HG03159 (cell line): ENCODE measurements around the gene ZNF664.
A peak's percentile ranks its signal among the peaks of the same experiment; 100 is the strongest.

Experiments
- ATAC-seq: cut with Tn5 transposase; IDR thresholded peaks from one replicate; pipeline ENCODE4 v1.9.1; 2021; ENCODE audit warnings: mild to moderate bottlenecking, moderate library complexity; ENCODE audit not compliant: unreplicated experiment

ZNF664 gene

DNA sequence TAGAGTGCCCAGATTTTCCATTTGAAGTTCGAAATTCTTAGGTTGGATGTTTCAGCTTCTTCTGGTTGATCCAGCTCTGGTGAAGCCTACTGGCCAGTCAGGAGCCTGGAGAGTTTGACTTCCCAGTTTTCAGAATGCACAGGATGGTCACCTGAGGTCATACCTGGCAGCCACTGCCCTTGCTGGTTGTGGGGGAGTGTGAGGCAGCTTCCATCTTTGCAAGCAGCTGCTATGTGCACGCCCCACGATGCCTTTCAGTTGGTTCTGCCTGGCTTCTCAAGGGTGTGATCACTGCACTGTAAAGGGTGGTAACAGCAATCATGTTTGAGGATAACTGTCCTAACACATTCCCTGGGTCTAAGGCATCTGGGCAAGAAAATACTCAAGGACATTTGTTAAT lies 15.8 kb upstream of the ZNF664 start:
- ATAC-seq: no peak

DNA sequence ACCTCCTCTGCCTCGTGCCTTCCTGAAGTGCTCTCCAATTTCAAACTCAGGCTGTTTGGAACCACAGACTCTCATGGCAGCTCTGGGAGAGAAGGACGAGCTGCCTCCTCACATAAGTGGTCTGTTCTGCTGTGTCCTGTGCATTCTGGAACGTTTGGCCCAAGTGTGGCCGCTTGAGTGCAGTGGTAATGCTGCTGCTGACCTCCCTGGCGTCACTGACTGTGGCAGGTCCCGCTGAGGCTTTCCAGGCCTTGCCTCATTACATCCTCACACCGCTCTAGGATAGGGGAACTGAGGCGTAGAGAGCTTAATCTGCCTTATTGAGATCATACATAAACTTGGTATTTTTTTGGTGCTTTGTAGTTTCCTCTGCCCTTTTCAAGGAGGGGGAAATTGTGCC lies 14.6 kb upstream of the ZNF664 start:
- ATAC-seq: no peak

DNA sequence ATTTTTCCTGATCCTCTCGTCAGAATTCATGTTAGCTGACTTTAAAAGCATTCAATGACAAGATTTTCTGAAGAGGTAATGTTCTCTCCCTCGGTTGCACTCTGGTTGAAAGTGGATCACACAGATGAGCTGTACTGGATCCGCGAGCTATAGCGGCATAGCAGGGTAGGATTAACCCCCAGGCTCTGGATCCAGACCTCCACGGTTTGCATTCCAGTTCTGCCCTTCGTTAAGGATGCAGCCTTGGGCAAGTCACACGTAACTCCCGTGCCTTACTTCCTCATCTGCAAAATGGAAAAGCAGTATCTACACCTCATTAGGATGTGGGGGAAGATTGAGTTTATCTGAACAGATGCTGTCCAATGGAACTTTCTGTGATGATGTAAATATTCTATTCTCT lies 14.1 kb upstream of the ZNF664 start:
- no peak for ATAC-seq

- ATAC-seq: no peak
These were observed 12.8 kb upstream of the ZNF664 start for GRCh38 chr12:123960029-123960735.

- ATAC-seq: no peak
These were observed 12.2 kb upstream of the ZNF664 start for GRCh38 chr12:123960856-123961255.

DNA sequence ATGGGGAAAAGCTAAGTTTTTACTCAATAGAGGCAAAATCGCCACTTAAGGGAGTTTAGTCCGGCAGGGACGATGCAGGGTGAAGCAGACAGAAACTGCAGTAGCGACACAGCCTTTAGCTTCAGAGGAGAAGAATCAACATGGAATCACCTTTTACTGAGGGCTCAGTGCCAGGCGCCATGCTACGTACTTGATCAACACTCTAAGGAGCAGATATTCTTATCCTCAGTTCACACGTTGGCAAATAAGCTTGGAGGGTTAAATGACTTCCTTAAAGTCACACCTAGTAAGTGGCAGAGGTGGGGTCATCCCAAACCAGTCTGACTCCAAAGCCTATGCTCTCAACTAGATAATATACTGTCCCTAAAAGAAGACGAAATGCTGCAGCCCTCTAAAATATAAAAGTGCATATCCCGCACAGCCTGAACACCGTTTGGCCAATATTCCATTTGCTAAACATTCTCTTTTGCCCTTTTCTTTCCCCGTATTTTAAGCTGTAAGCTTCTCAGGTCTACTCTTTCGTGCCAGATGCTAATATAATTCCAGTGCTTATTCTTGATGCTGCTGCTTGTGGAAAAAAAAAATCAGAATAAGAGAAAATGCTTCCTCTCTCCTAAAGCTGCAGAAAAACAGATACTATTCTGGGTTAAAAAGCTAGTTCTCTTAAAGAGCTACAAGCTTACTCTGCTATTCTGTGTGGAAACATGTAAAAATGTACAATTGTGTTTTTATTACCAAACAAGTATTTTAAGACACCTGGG lies 11.2 kb upstream of the ZNF664 start:
- ATAC-seq: no peak

GRCh38 chr12:123962513-123962912 lies 10.5 kb upstream of the ZNF664 start:
- ATAC-seq: no peak

DNA sequence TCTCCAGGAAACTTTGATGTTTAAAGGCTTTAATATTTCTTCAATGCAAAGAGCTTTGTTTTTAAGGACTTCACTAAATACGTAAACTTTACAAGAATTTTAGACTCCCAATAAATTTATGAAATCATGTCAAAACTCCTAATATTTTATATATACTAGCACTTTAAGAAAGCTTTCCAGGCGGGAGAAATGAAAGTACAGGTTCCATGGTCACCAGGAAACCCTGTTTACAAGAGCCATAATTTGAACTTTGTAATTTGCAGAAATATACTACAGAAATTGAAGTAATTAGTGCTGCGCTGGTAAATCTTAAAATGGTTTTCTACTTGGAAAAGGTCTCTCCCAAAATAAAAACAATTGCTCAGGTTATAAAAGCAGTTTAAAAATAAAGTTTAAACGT lies 9.2 kb upstream of the ZNF664 start:
- no peak for ATAC-seq

DNA sequence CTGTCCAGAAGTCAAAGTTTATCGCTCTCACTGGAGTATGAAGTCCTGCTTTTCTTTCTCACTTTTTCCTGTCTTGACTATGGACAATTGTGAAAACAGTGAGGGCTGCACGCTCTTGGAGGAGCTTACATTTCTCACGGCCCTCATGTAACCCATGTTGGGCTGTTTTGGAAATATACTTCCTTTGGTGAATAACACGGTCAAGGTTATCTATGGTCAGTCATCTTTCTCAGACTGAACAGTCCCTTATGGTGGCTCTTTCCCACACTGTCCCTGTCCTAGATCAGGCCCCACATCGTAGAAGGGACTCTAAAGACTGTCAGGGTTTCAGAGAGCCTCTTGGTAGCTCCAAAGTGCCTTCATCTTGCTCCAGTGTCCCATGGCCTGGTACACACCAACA lies 7.6 kb upstream of the ZNF664 start:
- no peak for ATAC-seq

DNA sequence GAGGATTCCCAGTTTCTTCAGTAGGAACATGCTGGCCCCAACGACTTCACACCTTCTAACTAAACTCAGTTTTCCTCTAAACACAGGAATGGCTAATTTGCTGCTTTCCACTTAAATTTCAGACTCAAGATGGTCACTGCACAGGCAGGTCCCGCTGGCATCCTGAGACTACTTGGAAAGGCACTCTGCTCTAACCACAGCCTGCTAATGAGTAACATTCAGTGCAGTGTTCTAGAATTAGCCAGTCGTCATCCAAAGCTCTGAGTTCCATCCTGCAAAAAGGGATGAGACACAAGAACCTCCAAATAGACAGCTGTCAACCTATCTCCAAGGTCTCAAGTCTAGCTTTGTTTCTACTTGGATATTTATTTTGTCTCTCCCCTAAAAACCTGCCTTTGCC lies 6.4 kb upstream of the ZNF664 start:
- no peak for ATAC-seq

GRCh38 chr12:123967121-123967586 lies 5.9 kb upstream of the ZNF664 start:
- ATAC-seq: no peak

DNA sequence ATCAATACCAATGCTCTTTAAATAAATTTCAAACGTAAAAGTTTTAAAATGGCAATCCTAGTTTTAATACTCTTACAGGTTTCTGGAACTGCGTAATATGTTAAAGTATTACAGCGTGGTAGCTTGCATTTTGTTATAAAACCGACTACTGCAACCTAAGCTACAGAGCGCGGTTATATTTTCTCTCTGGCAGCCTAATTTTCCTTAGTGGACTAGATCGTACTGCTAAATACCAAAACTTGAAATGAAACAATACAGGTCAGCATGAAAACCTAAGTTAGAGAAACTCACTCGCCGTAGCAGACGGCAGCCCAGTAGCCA lies 1.6 kb upstream of the ZNF664 start:
- no peak for ATAC-seq

DNA sequence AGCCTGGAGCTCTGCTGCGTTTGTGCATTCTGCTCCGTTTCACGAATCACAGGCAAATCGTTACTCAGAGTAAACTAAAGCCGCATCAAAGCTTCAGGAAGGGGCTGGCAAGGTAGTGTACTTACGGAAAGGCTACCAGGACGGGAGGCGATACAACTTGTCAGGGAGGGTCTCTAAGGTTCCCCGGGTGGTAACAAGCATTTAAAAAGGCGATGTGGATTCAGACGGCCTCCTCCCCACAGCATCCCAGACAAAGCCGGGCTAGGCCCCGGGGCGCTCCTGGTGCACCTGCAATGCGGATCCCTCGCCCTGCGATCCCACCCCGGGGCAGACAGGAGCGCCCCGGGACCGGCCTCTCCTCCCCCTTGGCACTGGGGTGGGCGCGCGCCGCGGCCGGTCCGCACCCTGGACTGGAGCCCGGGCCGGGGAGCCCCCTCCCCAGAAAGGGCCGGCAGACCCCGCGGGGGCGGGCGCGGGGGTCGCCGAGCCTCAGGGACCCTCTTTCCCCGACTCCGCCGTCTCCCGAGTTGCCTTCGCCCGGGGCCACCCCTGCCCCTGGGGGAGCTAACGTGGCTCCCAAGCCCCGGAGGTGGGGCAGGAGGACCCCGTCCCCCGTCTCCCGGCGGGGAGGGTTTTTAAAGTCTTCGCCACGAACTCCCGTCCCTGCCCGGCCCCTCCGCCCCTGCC lies 1.1 kb upstream of the ZNF664 start:
- ATAC-seq: peak; percentile 13

GRCh38 chr12:123973552-123974341 lies 732 bp downstream of the ZNF664 start:
- peak; percentile 14 for ATAC-seq

GRCh38 chr12:123976227-123976826 lies 3.3 kb downstream of the ZNF664 start:
- no peak for ATAC-seq

DNA sequence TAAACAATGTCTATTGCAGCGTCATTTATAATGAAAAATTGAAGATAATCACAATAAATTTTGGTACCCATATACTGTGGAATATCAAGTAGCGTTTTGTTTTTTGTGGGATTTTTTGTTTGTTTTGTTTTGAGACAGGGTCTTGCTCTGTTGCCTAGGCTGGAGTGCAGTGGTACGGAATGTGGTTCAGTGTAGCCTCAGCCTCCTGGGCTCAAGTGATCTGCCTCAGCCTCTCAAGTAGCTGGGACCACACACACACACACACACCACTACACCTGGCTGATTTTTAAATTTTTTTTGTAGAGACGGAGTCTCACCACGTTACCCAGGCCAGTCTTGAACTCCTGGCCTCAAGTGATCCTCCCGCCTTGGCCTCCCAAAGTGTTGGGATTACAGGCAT lies 6.6 kb downstream of the ZNF664 start:
- no peak for ATAC-seq

DNA sequence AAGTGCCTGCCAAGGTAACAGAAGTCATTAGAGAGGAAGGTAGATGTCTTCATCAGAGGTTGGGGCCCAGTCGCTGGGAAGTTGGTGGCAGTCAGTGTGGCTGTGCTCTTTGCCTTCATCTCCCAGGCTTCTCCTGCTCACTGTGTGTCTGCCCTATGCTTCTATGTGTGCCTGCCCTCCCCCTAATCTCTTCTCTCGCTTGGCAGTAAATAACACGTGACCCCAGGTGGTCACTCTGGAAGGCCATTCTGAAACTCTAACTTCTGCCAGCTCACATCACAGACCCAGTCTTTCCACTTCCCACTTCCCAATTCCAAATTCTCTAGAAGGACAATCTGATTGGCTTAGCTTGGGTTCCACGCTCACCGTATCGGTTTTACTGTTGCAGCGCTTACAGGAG lies 9.3 kb downstream of the ZNF664 start:
- ATAC-seq: no peak

DNA sequence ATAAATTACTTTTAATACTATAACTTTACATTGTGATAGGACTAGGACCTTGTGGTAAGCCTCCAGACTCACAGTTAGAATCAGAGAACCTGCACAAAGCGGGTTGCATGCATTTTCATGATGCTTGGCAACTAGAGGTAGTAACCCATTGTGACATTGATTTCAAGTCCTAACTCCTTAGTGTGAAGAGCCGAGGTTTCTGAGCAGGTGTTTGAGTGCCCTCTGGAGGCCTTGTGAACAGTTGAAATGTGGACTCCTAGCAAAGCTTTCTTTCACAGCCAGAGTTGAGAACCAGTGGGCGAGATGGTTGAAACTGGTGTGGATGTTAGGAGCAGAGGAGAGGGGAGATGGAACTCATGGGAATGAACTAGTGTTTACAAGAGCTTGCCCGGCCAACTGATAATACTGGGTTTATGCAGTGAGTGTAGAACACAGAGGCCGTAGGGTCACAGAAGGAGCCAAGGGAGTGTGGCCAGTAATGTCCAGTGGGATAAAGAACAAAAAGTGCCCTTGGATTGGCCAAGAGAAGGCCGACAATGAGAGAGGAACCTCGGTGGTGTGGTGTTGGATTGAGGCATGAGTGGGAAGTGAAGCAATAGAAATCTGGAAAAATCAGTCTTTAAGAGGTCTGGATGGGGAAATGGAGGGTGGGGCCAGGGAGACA lies 10.9 kb downstream of the ZNF664 start:
- ATAC-seq: no peak

DNA sequence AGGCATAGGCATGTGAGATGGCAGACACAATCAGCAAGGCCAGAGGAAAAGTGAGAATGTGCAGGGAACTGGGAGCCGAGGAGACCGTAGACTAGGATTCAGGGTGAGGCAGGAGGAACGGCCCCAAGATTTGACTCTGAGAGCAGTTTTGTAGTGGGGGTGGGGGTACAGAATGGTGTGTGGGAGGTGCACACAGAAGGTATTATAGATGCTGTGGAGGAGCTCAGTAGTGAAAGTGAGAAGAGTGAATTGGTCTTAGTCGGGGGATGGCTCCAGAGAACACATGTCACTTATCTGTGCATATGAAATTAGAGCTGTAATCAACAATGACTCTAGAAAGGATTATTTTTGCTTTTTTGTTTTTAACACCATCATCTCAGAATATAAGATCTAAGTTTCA lies 11.9 kb downstream of the ZNF664 start:
- no peak for ATAC-seq

GRCh38 chr12:123986374-123986965 lies 13.5 kb downstream of the ZNF664 start:
- ATAC-seq: no peak
